Activated naive CD4-positive, alpha-beta T cell treated with anti-CD3 and anti-CD28 coated beads for 36 hours (primary cell): Measurements from ENCODE around the gene ANKRD44. TPM values are rescaled to one million over a fixed set of nuclear protein-coding genes. Genes with fewer than 3 reads are reported as not detected.

Experiments used
- CTCF ChIA-PET: fragments of 350-600 bp; sonication (Branson Sonifier 250); formaldehyde crosslinking; loops from one replicate; lab custom pipeline; 2021; ENCODE audit warnings: antibody characterized with exemption; lab: Charles Lee
- DNase-seq: peaks from one replicate; pipeline ENCODE4 v3.0.0-alpha.2; 2020
- H3K27ac Mint-ChIP-seq: one replicate; pipeline ENCODE4 v1.8.0; 2021; ENCODE audit warnings: mild to moderate bottlenecking, mixed read lengths
- H3K27me3 Mint-ChIP-seq: one replicate; pipeline ENCODE4 v1.8.0; 2021; ENCODE audit warnings: low read depth, mixed read lengths
- H3K36me3 Mint-ChIP-seq: one replicate; pipeline ENCODE4 v1.8.0; 2021; ENCODE audit warnings: low read depth, mixed read lengths
- H3K4me1 Mint-ChIP-seq: one replicate; pipeline ENCODE4 v1.8.0; 2021; ENCODE audit warnings: low read depth, mixed read lengths
- H3K4me3 Mint-ChIP-seq: one replicate; pipeline ENCODE4 v1.8.0; 2021; ENCODE audit warnings: mild to moderate bottlenecking, moderate library complexity, mixed read lengths
- H3K9me3 Mint-ChIP-seq: one replicate; pipeline ENCODE4 v1.8.0; 2021; ENCODE audit warnings: mixed read lengths
- intact Hi-C: fragments of 100-400 bp; cut with micrococcal nuclease; formaldehyde crosslinking; loops from one replicate; pipeline ENCODE4 v1.15.1; 2023
- total RNA-seq, 2 experiments: library from RNA; stranded (reverse); gene quantifications; one replicate each; pipeline ENCODE4 v1.2.3, GENCODE V29; 2021

Gene ANKRD44
- total RNA-seq, 2 experiments from 2014 or later = 87.8 to 101 TPM

DNA sequence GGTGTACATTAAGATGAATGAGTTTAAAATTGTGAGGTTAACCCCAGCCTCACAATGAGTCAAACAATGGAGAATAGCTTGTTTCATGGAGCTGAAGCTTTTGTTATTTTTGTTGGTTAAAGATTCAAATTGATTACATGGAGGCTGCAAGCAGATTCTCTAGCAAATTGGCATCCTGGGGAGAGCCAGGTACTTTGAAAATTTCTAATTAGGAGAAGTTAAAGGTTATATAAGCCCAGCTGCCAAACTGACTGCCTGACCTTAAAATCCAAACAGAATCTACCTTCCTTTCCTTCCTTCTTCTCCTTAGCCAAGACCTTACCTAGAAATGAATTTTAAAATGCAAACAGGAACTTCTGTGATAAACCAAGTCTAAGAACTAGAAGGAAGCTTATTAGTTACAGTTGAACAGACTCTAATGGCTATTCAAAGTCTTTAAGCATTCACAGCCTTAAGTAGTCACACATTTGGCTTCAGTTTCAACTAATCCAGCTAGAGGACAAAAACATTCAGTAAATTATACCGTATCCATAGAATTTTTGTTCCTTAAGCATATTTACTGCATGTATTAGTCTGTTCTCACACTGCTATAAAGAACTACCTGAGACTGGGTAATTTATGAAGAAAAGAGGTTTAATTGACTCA lies 352.6 kb downstream of the ANKRD44 start:
- H3K27ac Mint-ChIP-seq = no peak overlapping the region
- intact Hi-C loops = no loop called here
- CTCF ChIA-PET = no interaction called here

DNA sequence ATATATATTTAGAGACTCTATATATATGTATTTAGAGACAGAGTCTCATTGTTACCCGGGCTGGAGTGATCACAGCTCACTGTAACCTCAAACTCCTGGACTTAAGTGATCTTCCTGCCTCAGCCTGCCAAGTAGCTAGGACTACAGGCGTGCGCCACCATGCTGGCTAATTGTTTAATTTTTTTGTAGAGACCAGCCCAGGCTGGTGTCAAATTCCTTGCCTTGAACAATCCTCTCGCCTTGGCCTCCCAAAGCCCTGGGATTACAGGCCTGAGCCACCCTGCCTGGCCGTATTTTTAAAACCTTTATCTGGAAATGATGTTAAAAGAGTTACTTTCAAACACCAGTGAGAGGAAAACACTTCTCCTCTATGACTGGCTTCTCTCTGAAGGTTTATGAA lies 353.1 kb downstream of the ANKRD44 start:
- Mint-ChIP-seq H3K36me3 (no peaks in the 10 kb centered on the region), H3K27ac (no peak overlapping the region), H3K4me3 (no peak overlapping the region), H3K9me3 (no peaks in the 10 kb centered on the region), H3K27me3 (peaks cover 2% of the 10 kb centered on the region), H3K4me1 (peaks cover 17% of the 10 kb centered on the region)
- intact Hi-C loops = no loop called here
- DNase-seq = no peak
- CTCF ChIA-PET = no interaction called here

More for the DNA sequence above, 352.6 kb downstream of the ANKRD44 start:
- no peak for DNase-seq
- Mint-ChIP-seq H3K9me3 (no peaks in the 10 kb centered on the region), H3K27me3 (peaks cover 2% of the 10 kb centered on the region), H3K4me1 (peaks cover 21% of the 10 kb centered on the region), H3K36me3 (no peaks in the 10 kb centered on the region), H3K4me3 (no peak overlapping the region)

DNA sequence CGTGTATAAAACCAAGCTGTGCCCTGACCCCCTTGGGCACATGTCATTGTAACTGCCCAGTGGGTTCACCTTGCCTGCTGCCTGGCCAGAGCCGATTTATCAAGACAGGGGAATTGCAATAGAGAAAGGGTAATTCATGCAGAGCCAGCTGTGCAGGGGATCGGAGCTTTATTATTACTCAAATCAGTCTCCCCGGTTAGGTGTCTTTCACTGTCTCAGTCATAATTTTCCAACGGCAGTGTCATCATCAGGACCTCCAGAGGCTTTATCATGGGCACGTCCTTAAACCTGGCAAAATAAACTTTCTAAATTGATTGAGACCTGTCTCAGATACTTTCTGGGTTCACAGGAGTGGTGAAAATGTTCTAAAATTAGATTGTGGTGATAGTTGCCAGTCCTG lies 354.5 kb downstream of the ANKRD44 start:
- no peaks in the 10 kb centered on the region for H3K9me3 Mint-ChIP-seq
- peaks cover 6% of the 10 kb centered on the region for H3K4me1 Mint-ChIP-seq
- intact Hi-C loops = no loop called here
- no peak overlapping the region for H3K4me3 Mint-ChIP-seq
- H3K36me3 Mint-ChIP-seq = no peaks in the 10 kb centered on the region
- no peak overlapping the region for H3K27ac Mint-ChIP-seq
- CTCF ChIA-PET = interaction anchor here (1.2 to 1.3 kb wide), 2 partner anchors 30 to 205 kb away, joined by 3 to 4 read pairs; no protein-coding TSS in a partner anchor
- DNase-seq = no peak
- H3K27me3 Mint-ChIP-seq = peaks cover 2% of the 10 kb centered on the region

DNA sequence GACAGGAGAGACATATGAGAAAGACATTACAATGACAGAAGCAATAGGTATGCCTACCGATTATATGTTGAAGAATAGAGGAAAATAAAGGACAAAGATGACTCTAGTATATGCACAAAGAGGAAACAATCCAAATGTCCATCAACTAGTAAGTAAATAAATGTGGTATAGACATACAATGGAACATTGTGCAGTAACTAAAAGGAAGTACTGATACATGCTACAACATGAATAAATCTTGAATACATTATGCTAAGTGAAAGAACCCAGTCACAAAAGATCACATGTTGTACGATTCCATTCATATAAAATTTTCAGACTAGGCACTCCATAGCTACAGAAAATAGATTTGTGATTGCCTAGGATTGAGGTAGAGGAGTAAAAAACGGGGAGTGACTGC lies 355.5 kb downstream of the ANKRD44 start:
- peaks cover 9% of the 10 kb centered on the region for H3K4me1 Mint-ChIP-seq
- peaks cover 2% of the 10 kb centered on the region for H3K27me3 Mint-ChIP-seq
- no peak overlapping the region for H3K27ac Mint-ChIP-seq
- DNase-seq = no peak
- H3K36me3 Mint-ChIP-seq = no peaks in the 10 kb centered on the region
- intact Hi-C loops = no loop called here
- H3K4me3 Mint-ChIP-seq = no peak overlapping the region
- CTCF ChIA-PET = interaction anchor here (1.3 kb wide), 1 partner anchor 31 kb away, joined by 3 read pairs; no protein-coding TSS in a partner anchor
- H3K9me3 Mint-ChIP-seq = no peaks in the 10 kb centered on the region

DNA sequence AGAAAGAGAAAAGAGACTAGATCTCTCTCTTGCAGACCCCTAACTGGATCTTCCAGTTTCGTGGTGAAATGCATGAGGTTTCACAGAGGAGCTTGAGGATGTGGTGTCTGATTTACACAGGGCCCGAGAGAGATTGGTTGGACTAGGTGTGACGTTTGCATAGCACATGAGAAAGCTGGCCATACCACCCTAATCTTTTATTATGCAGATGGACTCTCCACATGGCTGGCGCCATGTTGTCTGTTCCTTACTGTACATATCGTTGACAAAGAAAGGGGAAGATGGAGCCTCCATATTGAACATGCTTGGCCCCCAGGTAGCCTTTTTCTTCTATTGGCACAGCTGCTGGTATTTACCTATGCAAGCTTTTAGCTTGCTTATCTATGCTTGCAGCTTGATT lies 356.6 kb downstream of the ANKRD44 start:
- no peak for DNase-seq
- Mint-ChIP-seq H3K9me3 (no peaks in the 10 kb centered on the region), H3K4me1 (peaks cover 9% of the 10 kb centered on the region), H3K27ac (no peak overlapping the region), H3K27me3 (peaks cover 2% of the 10 kb centered on the region), H3K36me3 (no peaks in the 10 kb centered on the region), H3K4me3 (no peak overlapping the region)
- intact Hi-C loops = no loop called here
- CTCF ChIA-PET = no interaction called here

DNA sequence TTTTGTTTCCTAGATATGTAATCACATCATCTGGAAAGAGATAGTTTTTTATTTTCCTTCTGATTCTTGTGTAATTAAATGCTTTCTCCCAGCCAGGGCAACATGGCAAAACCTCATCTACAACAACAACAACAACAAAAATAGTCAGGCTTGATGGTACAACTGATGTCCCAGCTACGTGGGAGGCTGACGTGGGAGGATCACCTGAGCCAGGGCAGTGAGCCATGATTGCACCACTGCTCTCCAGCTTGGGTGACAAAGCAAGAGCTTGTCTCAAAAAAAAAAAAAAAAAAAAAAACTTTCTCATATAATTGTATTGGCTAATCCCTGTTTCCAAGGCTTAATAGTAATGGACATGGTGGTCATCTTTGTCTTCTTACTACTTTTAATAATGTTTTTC lies 357.6 kb downstream of the ANKRD44 start:
- no peaks in the 10 kb centered on the region for H3K9me3 Mint-ChIP-seq

DNA sequence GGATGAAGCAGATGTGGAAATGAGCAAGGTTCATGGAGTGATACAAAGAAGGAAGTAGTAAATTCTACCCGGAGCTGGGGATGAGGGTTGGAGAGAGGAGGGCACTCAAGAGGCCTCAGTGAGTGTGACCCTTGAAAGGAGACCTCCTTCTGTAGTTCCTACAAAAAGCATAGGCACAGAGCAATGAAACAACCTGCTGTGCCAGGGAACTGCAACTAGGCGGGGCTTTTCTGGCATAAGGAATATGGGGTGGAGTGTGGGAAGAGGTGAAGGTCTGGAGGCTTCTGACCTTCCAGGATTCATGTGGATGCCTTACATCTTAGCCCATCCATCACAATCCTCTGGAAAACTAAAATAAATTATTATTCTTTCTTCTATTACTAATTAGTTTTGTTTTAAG lies 358.6 kb downstream of the ANKRD44 start:
- CTCF ChIA-PET = no interaction called here
- no peak overlapping the region for H3K4me3 Mint-ChIP-seq
- no peaks in the 10 kb centered on the region for H3K9me3 Mint-ChIP-seq
- peaks cover 2% of the 10 kb centered on the region for H3K27me3 Mint-ChIP-seq
- intact Hi-C loops = no loop called here
- peaks cover 5% of the 10 kb centered on the region for H3K4me1 Mint-ChIP-seq
- no peaks in the 10 kb centered on the region for H3K36me3 Mint-ChIP-seq
- H3K27ac Mint-ChIP-seq = no peak overlapping the region
- DNase-seq = no peak

More for the DNA sequence above, 357.6 kb downstream of the ANKRD44 start:
- H3K27me3 Mint-ChIP-seq = peaks cover 2% of the 10 kb centered on the region
- DNase-seq = no peak
- H3K4me3 Mint-ChIP-seq = no peak overlapping the region
- CTCF ChIA-PET = interaction anchor here (0.6 to 0.8 kb wide), 2 partner anchors 35 to 834 kb away, joined by 4 read pairs; no protein-coding TSS in a partner anchor
- H3K36me3 Mint-ChIP-seq = no peaks in the 10 kb centered on the region
- intact Hi-C loops = no loop called here
- H3K4me1 Mint-ChIP-seq = peaks cover 5% of the 10 kb centered on the region
- no peak overlapping the region for H3K27ac Mint-ChIP-seq

DNA sequence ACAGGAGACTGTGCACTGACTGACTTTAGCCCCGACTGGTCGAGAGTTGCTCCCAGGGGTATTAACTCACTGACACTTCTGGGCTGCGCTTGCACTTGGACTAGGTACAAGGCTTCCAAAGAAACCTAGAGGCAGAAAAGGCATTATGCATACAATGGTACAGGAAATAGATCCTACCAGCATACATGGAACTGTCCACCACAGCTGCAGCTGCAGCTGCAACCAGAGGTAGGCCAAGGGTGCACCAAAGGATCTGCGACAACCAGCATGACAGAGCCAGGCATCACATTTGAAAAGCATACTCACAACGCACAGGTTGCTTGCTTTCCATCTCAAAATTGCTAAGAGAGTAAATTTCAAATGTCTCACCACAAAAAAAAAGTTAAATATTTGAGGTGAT lies 361.5 kb downstream of the ANKRD44 start:
- H3K9me3 Mint-ChIP-seq = no peaks in the 10 kb centered on the region
- H3K27ac Mint-ChIP-seq = no peak overlapping the region
- H3K4me1 Mint-ChIP-seq = peaks cover 5% of the 10 kb centered on the region
- H3K27me3 Mint-ChIP-seq = no peaks in the 10 kb centered on the region
- H3K36me3 Mint-ChIP-seq = no peaks in the 10 kb centered on the region
- intact Hi-C loops = no loop called here
- H3K4me3 Mint-ChIP-seq = no peak overlapping the region
- CTCF ChIA-PET = no interaction called here
- DNase-seq = no peak

DNA sequence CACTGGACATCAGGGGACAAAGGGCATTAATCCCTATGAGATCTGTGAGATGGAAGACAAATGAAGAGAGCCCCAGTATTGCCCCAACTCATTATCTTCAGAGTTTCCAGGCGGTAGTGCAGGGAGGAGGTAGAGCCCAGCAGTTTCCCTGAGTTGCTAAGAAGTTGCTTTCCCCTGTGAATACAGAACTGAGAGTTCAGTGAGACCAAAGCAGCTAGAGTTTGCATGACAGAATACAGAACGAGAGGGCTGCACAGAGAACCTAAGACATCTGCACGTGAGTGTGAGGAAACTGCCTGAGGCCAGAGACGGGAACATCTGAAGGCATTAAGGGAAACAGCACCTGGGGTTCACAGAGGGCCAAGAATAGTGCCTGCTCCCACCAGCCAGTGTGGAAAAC lies 366.0 kb downstream of the ANKRD44 start:
- peaks cover 2% of the 10 kb centered on the region for H3K27me3 Mint-ChIP-seq
- intact Hi-C loops = no loop called here
- no peaks in the 10 kb centered on the region for H3K36me3 Mint-ChIP-seq
- H3K27ac Mint-ChIP-seq = no peak overlapping the region
- no peak overlapping the region for H3K4me3 Mint-ChIP-seq
- CTCF ChIA-PET = no interaction called here
- H3K4me1 Mint-ChIP-seq = no peaks in the 10 kb centered on the region
- no peaks in the 10 kb centered on the region for H3K9me3 Mint-ChIP-seq
- DNase-seq = no peak

DNA sequence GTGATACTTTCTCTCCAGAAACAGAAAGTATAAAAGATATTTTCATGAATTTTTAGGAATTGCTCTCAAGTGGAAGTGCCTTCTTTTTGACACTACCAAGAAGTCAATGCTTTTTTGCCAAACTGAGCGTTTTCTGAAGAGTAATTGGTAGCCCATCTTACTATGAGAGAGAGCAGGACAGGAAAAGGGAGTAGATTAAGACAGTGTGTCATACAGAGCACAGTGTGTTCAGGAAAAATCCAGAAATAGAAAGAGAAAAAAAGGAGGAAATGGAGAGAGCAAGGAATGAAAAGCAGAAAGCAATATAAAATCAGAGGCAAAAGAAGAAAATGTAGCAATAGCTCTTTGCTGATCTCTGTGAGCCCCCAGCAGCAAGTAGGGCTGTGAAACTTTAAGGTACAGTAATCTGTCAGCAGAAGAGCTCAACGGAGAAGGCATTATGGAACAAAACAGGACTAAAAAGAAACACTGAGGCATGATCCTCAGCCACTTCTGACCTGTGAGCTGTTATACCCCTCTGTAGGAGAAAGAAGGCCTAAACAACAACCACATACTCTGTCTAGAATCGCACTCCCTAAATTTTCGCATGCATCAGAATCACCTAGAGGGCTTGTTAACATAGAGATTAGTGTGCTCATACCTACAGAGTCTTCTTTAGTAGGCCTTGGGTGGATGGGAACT lies 369.0 kb downstream of the ANKRD44 start:
- DNase-seq = no peak
- no peaks in the 10 kb centered on the region for H3K4me1 Mint-ChIP-seq
- H3K27me3 Mint-ChIP-seq = peaks cover 2% of the 10 kb centered on the region
- no peaks in the 10 kb centered on the region for H3K36me3 Mint-ChIP-seq
- intact Hi-C loops = no loop called here
- H3K4me3 Mint-ChIP-seq = no peak overlapping the region
- H3K27ac Mint-ChIP-seq = no peak overlapping the region
- H3K9me3 Mint-ChIP-seq = no peaks in the 10 kb centered on the region
- CTCF ChIA-PET = no interaction called here

DNA sequence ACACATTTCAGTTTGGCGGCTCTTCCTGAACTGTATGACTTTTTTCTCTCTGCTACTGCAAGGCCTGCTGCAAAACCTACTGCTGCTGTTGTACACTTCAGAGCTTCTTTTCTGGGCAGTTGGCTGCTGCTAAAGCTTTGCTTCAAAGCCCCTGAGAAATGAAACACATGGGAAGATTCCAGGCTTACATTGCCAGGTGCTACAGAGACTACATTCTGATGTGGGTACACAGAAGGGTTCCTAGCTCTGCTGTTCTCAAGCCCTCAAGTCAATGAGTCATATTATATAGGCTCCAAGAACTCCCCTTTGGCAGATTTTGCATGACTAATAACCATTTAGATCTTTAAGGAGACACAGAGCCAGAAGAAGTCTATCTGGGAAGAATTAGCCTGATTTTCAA lies 371.2 kb downstream of the ANKRD44 start:
- Mint-ChIP-seq H3K27ac (no peak overlapping the region), H3K9me3 (no peaks in the 10 kb centered on the region), H3K27me3 (peaks cover 2% of the 10 kb centered on the region), H3K4me1 (peaks cover 2% of the 10 kb centered on the region), H3K36me3 (no peaks in the 10 kb centered on the region), H3K4me3 (no peak overlapping the region)
- no peak for DNase-seq
- intact Hi-C loops = no loop called here
- CTCF ChIA-PET = no interaction called here
